Activated CD8-positive, alpha-beta memory T cell treated with anti-CD3 and anti-CD28 coated beads for 1 hour (primary cell): ENCODE results near the gene DSCAM.

Experiments
- DNase-seq, 2 donors: peaks; one replicate each; pipeline ENCODE4 v3.0.0-alpha.2; 2020; ENCODE audit warnings: low read depth in 1 of 2; ENCODE audit errors: extremely low read depth in 1 of 2

The DSCAM gene

DNA sequence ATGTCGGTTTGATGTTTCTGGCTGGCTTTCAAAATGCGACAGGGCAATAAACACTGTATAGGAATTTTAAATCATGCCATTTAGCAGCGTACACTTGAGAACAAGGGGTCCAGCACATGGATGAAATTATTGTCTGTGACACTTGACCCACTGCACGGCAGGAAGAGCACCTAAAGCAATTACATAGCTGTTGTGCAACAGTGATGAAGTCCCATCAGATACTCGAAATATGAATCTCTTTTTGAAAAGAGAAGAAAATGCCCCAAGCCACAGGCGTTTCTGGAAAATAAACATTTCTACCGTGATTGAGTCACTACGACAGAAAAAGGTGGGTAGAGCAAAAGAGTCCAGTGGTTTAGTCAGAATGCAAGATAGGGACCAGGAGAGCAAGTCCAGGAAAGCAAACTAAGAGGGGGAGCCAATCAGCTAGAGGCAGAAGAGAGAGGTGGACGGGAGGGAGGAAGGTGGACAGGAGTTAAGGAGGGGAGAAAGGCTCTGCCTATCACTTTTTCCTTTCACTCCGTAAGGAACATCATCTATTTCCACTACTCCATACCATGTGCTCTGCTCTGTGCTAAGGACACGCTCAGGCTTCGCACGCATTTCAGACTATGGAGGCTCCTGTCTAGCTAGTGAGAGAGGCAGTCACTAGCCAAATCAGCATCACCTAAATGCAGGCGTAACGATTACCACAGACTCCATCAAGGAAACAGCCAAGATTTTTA, 6.4 kb downstream of the DSCAM start:
- DNase-seq, result no peak

DNA sequence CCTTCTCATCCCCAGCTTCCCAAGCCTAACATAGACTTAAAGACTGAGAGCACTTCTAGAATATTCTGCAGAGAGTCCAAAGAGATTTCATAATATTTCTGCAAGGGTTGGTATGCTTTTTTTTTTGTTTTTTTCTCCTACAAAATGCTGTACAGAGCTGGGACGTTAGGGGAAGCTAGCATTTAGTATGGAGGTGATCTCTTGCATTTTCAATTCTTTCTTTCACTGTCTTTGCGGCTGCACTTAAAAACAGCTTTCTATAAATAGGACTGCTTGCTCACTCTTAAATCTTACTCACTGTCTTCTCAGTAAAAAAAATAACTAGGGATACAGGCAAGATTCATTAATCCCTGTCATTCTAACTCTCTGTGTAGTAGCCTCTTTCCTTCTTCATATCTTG, 7.4 kb downstream of the DSCAM start:
- DNase-seq, result no peak

DNA sequence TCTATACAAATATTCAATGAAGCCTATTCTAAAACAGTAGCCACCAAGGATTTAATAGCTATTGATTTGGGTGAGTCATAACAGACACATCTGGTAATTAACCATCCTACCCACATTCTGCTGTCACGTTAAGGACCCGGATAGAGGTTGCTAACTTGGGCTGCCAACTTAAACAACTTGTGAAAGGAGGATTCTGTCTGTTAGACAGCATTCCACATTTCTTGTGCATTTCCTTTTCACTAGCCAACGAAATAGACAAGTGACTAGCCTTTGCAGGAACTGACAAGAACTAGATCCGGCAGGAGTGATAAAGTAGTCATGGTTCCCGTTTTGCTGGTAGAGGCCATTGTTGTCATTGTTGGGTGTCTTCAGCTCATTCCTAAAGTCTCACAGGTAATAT, 9.5 kb downstream of the DSCAM start:
- DNase-seq, result no peak

DNA sequence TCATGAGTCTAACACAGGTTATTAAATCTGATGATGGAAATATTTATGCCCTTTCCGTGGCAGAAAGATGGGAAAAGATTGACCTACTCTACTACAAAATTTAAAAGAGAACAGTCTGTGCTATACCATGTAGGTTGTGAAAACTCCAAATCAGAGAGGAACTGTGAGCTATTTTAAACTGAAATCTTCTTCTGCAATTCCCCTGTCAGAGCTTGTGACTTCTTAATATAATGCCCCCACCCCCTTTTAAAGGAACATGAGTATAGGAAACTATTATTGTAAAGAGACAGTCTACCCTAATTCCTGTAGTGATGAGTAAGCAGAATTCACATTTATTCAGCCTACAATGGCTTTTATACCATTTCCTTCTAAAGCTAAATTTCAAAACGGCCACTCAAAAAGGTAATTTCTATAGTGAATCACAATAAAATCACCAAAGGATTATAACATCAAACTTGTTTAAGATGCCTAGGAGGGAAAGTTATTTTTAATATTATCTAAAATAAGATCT, 11.7 kb downstream of the DSCAM start:
- no peak for DNase-seq

DNA sequence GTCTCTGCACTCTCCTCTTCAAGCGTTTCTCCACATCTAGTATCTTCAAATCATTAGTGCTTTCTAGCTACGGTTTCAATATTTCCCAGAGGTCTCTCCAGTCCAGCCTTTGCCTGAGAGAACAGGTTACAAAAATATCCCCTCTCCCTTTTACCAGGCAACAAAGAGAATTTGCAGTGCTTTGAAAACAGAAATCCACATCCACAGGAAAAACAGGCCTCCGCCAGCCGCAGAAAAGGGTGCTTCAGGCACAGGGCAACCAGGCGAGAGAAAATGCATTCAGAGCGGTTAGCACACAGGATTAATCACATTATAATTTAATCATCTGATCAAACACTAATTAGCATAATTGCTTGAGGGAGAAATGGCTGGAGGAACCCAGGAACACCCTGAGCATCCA, 13.8 kb downstream of the DSCAM start:
- no peak for DNase-seq

DNA sequence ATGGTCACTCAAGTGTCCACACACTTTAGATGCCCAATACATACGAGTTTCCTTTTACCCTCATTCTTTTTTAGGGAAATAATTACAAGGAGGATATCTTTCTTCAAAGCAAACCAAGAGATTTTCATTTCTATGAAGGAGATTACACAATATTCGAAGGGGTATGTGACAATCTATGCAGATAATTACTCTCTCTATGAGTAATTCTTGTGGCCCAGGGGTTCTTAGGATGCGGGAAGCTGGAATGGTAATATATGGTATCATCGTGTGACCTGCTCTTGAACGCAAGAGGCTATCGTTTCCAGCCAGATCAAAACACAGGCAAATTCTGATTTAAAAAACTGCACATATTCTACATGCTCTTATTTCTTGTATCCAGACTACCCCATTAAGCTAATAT, 14.6 kb downstream of the DSCAM start:
- DNase-seq, result no peak

DNA sequence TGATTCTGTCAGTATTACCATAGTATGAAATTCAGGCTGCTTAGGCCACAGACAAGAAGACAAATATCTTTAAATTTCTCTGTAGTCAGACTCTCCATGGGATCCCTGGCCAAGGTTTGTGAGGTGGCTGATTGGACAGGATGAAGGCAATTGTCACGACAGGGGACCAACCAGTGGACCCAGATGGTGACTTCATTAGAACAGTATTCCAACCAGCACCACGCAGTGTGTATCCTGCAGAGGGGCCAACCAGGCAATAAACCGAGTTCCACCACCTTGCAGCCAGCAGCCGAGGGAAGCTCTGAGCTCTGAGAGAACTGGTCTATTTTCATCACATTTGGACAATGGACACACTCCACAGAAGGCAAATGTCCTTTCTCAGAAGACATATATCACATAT, 16.1 kb downstream of the DSCAM start:
- DNase-seq, result no peak

DNA sequence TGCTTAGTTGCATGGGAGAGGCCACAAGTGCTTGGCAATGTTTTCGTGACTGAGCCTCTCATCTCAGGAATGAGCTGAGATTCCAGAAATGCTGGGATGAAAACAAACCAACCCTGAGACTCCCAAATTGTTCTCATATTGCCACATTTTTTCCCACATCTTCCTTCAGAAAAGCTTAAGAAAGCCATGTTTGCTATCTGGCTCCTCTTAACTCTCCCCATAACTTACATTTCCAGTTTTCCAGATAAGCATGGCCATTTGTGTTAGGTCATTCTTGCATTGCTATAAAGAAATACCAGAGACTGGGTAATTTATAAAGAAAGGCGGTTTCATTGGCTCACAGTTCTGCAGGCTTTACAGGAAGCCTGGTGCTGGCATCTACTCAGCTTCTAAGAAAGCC, 17.2 kb downstream of the DSCAM start:
- DNase-seq, result no peak

DNA sequence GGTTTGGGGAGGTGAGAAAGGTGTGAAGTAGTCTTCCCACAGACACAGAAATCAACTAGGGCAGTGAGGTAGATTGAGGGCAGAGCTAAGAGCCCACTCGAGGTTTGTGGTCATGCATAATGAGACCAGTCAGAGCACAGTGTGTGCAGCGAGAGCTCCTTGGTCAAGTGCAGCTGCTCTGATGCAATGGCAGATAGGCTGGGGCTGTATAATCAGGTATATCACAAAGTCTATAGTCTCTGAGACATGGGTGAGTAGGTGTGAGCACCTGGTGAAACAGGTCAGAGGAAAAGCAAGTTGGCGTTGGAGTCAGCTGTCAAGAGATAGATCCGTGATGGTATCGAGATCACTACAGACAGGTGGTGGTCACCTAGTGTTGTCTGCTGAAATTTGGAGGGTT, 17.6 kb downstream of the DSCAM start:
- DNase-seq, result no peak

DNA sequence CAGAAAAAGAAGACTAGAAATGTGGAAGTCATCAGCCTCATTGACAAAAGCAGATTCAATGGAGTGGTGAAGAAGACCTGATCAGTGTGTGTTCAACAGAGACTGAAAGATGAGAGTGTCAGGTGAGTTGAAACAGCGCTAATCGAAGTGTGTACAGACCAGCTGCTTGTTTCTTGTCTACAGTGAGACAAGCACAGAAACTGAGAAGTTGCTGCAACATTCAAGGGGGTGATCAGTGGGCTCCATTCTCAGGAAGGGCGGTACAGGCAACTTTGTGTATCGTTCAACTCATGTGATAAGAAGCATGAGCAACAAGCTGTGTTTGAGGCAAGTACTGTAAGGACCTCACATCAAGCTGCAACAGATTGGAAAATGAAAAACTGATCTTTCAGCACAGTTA, 19.4 kb downstream of the DSCAM start:
- no peak for DNase-seq

DNA sequence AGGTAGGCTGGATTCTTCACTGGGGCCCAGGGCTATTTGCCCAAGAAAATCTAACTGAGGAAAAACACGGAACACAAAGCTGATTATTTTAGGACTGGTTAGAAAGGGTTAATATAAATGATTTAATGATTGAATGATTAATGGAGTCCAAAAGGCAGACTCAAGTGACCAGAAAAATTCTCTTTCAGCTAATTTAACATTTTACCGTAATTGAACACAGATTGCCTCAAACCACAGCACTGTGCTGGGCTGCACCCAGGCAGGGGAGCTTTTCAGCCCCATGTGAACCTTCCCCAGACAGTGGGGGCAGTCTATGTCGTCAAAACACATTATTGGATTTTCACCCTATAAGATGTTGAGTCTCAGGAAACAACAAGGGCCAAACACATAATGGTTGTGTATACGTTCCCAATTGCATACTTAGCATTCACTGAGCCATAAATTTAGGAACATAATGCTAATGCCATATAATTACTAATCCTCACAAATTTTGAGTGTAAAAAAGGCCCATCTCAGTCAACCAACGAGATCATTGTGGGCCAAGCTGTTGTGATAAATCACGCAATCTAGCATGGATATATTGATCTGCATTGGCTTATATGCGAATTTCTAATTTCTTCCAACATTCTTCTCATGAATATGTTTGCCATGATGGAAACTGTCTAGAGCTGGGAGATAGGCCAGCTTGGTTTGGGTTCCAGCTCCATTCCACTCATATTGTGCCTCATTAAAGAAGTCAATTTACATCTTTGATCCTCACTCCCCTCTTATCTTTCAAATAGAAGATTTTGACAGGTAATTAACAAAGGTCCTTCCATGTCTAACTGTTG, 27.7 kb downstream of the DSCAM start:
- DNase-seq, result no peak

DNA sequence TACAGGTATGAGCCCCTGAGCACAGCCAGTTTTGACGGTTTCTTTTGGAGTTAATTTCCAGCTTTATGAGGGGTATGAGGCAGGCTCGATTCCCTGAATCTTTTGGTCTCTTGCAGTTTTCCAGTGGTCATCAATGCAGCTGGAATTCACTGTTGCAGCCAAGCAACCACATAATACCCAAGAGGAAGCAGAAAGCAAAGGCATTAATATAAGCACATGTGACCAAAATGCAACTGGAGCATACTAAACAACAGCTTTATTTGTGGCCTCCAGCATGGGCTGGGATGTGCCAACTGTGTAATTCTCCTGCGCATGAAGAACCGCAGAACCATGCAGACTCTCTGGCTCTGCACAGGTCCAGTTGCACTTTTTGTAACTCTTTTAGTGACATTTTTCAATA, 33.0 kb downstream of the DSCAM start:
- no peak for DNase-seq

DNA sequence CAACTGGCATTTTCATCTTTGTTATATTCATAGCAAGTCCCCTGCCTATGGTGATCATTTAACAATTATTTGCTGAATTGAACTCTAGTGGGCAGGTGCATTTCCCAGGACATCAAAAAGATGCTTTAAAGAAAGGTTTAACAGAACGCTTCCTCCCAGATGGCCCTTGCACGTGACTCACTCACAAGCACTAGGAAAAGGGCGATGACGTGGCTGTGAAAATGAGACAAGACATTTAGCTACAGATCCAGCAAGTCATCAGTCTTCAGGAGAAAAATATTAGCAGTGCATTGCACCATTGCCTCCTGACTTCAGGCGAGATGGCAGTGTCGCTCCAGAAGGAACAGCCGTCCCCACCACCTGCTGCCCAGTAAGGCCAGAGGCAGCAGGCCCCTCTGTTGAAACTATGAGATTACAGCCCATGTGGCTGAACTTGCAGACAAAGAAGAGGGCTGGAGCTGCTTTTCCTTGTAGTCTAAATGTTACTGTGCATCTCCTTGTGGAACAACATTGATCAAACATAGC, 37.2 kb downstream of the DSCAM start:
- no peak for DNase-seq

DNA sequence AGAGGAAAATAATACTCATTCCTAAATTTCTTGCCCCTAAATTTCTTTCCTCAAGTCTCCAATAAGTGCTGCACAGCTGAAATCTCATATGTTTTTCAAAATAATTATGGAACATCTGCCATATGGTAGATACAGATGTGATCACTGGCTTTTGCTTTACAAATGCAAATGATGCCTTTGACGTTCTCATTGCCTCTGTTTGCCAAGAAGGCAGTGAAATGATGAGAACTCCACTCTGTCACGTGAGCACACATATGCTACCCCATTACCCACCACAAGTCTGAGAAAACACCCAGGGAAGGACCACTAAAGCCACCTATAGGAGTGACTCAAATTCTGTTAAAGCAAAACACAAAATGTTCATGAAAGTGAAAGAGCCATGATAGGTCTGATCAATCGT, 43.9 kb downstream of the DSCAM start:
- DNase-seq, result no peak

DNA sequence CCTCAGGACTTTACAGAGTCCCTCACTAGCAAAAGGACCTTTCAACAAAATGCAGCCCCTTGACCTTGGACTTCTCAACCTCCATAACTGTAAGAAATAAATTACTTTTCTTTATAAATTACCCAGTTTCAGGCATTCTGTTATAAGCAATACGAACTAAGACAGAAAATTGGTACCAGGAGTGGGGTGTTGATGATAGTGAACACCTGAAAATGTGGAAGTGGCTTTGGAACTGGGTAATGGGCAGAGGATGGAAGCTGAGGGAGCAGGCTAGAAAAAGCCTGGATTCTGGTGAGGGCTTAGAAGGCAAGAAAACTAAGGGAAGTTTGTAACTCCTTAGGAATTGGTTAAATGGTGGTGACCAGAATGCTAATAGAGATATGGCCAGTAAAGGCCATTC, 46.8 kb downstream of the DSCAM start:
- no peak for DNase-seq

DNA sequence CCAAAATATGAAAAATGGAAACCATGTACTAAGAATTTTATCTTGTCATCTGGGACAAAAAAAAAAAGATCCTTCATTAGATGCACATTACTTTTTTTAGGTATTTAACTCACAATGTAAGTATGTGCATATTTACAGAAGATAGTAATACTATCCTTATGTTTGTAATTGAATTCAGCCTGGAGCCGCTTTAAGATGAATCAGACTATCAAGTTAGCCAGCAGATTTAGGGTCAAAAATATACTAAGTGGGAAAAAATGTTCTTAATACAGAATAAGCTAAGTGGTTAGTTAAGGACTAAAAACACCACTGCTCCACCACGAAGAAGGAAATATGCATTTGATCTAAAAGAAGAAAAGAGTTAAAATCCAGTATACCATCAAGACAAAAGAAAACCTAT, 49.1 kb downstream of the DSCAM start:
- DNase-seq, result no peak

DNA sequence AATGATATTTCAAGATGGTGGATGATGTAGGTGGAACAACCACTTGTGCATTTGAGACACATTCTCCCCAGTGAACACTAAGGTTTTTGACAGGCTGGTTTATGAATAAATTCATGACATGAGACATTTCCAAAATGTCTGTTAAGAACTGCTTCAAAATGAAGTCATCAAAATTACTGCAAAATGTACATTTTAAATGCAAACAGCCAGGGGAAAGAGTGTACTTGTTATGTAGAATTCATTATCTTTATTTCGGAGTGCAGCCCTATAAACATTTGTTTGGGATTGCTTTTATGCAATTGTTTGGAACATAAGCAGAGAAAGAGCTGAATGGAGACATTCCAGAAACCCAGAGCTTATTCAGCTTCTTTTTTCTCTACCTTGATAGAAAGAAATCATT, 49.5 kb downstream of the DSCAM start:
- no peak for DNase-seq

DNA sequence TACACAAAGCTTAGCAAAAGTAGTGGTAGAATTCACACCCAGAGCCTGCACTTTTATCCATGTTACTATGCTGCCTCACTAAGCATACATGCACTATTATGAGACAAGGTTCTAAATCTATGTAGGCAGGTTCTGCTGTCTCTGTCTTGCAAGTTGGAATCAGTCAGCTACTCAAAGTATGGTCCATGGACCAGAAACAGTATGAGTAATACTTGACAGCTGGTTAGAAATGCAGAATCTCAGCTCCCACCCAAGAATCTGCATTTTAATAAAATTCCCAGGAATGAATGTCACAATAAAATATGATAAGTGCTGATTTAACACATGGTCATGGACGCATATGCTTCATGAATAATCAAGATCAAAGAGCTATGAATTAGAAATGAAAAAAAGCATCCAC, 50.5 kb downstream of the DSCAM start:
- DNase-seq, result no peak

DNA sequence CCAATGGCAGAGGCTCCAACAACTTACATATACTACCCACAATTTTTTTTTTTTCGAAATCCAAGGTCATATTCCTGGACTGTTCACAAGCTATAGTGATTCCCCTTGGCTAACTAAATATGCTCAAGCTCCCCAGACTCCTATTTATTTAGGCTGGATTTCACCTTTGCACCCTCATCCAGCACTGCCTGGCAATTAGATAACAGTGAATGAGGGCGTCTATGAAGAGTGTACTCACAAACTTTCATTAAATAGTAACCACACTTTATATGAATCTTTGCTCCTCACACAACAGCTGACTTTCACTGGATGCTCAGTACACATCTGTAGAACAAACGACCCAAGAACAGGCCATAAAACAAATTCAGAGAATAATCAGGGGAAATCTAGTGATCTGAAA, 51.6 kb downstream of the DSCAM start:
- DNase-seq, result no peak

DNA sequence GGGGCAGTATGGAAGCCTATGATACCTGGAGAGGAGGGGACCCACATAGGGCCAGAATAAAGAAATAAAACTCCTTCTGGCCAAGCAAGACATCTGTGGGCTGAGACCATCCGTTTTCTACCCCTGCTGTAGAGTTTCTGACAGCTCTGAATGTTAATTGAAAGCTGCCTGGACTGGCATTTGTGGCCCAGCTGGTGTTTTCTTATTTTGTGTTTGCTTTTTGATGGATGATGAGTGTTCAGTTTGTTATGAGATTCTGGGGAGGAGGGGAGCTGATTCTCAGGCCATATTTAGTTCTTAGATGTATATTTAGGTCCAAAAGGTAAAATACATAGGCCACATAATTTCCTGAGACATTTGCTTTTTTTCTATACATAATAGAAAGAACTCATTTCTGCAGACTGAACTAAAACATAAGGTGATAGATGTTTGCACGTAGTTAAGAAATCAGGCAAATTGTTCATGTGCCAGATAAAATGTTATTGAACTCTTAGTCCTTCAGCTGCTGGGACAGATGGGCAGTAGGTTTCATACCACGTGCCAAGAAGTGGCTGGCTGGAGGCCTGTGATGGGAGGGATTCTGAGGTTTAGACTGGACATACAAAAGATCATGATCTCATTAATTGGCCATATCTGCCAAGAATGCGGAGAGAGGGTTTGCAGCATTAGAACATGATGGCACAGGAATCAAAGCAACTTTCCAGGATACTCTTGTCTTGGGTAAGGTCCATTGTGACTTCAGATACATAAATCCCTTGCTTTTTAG, 54.1 kb downstream of the DSCAM start:
- no peak for DNase-seq

DNA sequence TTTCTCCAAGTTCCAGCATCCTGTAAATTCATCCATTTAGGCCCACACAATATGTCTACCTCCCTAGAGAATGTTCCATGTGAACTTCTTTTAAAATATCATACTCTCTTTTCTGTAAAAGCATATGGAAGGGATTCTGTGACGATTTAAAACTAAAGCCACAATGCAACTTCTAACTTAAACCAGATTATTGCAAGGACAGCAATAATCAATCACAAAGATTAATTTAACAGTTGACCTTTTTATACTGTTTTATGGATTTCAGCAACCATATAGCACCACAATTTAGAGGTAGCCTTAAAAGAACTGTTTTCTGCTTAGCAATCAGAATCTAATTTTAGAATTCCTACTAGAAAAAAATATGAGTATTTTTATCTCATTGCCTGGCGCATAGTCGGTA, 58.3 kb downstream of the DSCAM start:
- DNase-seq, result no peak
